Sigmoid colon (tissue), 7 donors: ENCODE data around the gene CALY. TPM values are rescaled to one million over a fixed set of nuclear protein-coding genes. Genes with fewer than 3 reads are reported as not detected.

ENCODE experiments used
- DNase-seq: peaks from one replicate; pipeline ENCODE4 v3.0.0-alpha.2; 2019
- H3K27ac ChIP-seq, 4 donors: fragments of 200-600 bp; sonication (generic); one replicate each; pipeline ENCODE4 v1.5.1; 2016 to 2019; ENCODE audit warnings: mild to moderate bottlenecking in 1 of 4
- H3K27me3 ChIP-seq, 3 donors: fragments of 200-600 bp; sonication (generic); one replicate each; pipeline ENCODE4 v1.5.1; 2019; ENCODE audit warnings: mild to moderate bottlenecking in 1 of 3
- H3K36me3 ChIP-seq, 4 donors: fragments of 200-600 bp; sonication (generic); one replicate each; pipeline ENCODE4 v1.5.1; 2016 to 2019
- H3K4me1 ChIP-seq, 4 donors: fragments of 200-600 bp; sonication (generic); one replicate each; pipeline ENCODE4 v1.5.1; 2017 to 2019
- H3K4me3 ChIP-seq, 4 donors: fragments of 200-600 bp; sonication (generic); one replicate each; pipeline ENCODE4 v1.5.1; 2017 to 2019; ENCODE audit warnings: mild to moderate bottlenecking in 2 of 4, moderate library complexity in 1 of 4
- H3K9me3 ChIP-seq, 4 donors: fragments of 200-600 bp in 3 of 4; sonication (generic) in 3 of 4; one replicate each; pipeline versions ENCODE4 v1.5.1 to v1.6.1; 2013 to 2019
- EP300 ChIP-seq, 4 donors: sonication (generic); formaldehyde crosslinking; IDR thresholded peaks; one replicate each; pipeline ENCODE4 v1.6.1; 2017; ENCODE audit warnings: antibody characterized with exemption in 4 of 4
- POLR2A ChIP-seq, 2 donors: fragments of 450-650 bp; IDR thresholded peaks; one replicate each; pipeline ENCODE4 v1.6.1; 2016; ENCODE audit warnings: antibody characterized with exemption in 2 of 2, mild to moderate bottlenecking in 2 of 2, moderate library complexity in 2 of 2
- POLR2AphosphoS5 ChIP-seq, 4 donors: sonication (generic); formaldehyde crosslinking; IDR thresholded peaks; one replicate each; pipeline ENCODE4 v1.6.1; 2017; ENCODE audit warnings: antibody characterized with exemption in 4 of 4
- WGBS, 2 donors: extraction: QIAGEN DNeasy Blood & Tissue Kit; methylation state at CpG; one replicate each; pipeline ENCODE4 v1.1.7; 2013; 5-methylcytosine and 5-hydroxymethylcytosine counted together
- intact Hi-C: fragments of 100-400 bp; cut with DNase I; formaldehyde crosslinking; loops from one replicate; pipeline ENCODE4 v1.15.1; 2023
- polyA plus RNA-seq, 3 donors: library from polyadenylated mRNA; stranded (reverse); fragments of 200-250 nt; gene quantifications; one replicate each; pipeline ENCODE4 v1.2.3, GENCODE V29; 2013
- total RNA-seq, 4 donors: library from RNA; depleted of rRNA; stranded (reverse); fragments of >200 nt; gene quantifications; one replicate each; pipeline ENCODE4 v1.1.0, GENCODE V29; 2016
- TF ChIP-seq, protein P1 (sequence below), 4 experiments: fragments of 450-650 bp in 3 of 4; fragments of 200-600 bp in 1 of 4; IDR thresholded peaks; one replicate each; pipeline ENCODE4 v1.5.1; 2016 to 2019; ENCODE audit warnings: antibody characterized with exemption in 4 of 4, mild to moderate bottlenecking in 3 of 4, moderate library complexity in 2 of 4
- donor health status: healthy with polysubstance abuse.
- donor health status: Bipolar disorder and iron deficiency.
- donor health status: healthy.

Gene CALY
- total and polyA plus RNA-seq, 7 donors = 1.3 to 6.8 (median 5.0) TPM; not detected in 2

DNA sequence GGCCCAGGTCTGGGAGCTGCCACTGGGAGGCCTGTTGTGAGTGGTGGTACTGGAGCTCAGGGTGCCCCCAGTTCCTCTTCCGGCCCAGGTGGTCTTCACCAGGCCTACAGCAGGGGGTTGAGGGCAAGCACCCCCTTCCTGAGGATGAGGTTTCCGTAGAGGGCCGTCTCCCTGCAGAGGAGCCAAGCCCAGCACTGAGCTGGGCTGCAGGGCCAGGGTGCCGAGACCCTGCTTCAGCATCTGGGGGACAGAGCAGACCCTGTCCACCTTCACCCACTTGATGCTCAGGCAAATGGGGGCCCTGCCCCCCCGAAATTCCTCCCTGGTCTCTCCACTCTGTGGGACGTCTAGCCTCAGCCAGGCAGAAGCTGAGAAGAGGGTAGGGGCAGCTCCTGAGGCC lies 18.6 kb upstream of the CALY start:
- no peaks in the 10 kb centered on the region for H3K36me3 ChIP-seq
- 91 to 92% methylated on average over 6 of the region's 6 CpGs for WGBS, 2 donors
- peak; percentile 55 for DNase-seq

GRCh38 chr10:133354672-133355240 lies 18.1 kb upstream of the CALY start:
- 94 to 95% methylated on average over 14 of the region's 14 CpGs for WGBS, 2 donors
- Histone ChIP-seq H3K9me3 (no peaks in the 10 kb centered on the region), H3K4me1 (peaks cover 0 to 18% (median 16%) of the 10 kb centered on the region in 4 donors), H3K4me3 (no peak overlapping the region), H3K27me3 (peaks cover 3 to 61% (median 27%) of the 10 kb centered on the region in 3 donors), H3K27ac (no peak overlapping the region), H3K36me3 (no peaks in the 10 kb centered on the region)
- DNase-seq = peak; percentile 55
- TF ChIP-seq POLR2A (IDR thresholded peaks at IDR 0.05) = no peak
- no peak for TF ChIP-seq EP300 (IDR thresholded peaks at IDR 0.05)
- TF ChIP-seq, protein P1, sequence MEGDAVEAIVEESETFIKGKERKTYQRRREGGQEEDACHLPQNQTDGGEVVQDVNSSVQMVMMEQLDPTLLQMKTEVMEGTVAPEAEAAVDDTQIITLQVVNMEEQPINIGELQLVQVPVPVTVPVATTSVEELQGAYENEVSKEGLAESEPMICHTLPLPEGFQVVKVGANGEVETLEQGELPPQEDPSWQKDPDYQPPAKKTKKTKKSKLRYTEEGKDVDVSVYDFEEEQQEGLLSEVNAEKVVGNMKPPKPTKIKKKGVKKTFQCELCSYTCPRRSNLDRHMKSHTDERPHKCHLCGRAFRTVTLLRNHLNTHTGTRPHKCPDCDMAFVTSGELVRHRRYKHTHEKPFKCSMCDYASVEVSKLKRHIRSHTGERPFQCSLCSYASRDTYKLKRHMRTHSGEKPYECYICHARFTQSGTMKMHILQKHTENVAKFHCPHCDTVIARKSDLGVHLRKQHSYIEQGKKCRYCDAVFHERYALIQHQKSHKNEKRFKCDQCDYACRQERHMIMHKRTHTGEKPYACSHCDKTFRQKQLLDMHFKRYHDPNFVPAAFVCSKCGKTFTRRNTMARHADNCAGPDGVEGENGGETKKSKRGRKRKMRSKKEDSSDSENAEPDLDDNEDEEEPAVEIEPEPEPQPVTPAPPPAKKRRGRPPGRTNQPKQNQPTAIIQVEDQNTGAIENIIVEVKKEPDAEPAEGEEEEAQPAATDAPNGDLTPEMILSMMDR (IDR thresholded peaks at IDR 0.05) = no peak
- no peak for TF ChIP-seq POLR2AphosphoS5 (IDR thresholded peaks at IDR 0.05)
- intact Hi-C loops = no loop called here

More for the DNA sequence above, 18.6 kb upstream of the CALY start:
- no peak for TF ChIP-seq POLR2AphosphoS5 (IDR thresholded peaks at IDR 0.05)
- no peak for TF ChIP-seq POLR2A (IDR thresholded peaks at IDR 0.05)
- TF ChIP-seq EP300 (IDR thresholded peaks at IDR 0.05) = no peak
- TF ChIP-seq, protein P1 (IDR thresholded peaks at IDR 0.05) = no peak
- Histone ChIP-seq H3K27ac (no peak overlapping the region), H3K27me3 (peaks cover 3 to 56% (median 26%) of the 10 kb centered on the region in 3 donors), H3K4me1 (peaks cover 0 to 18% (median 16%) of the 10 kb centered on the region in 4 donors), H3K9me3 (no peaks in the 10 kb centered on the region), H3K4me3 (no peak overlapping the region)
- intact Hi-C loops = no loop called here

DNA sequence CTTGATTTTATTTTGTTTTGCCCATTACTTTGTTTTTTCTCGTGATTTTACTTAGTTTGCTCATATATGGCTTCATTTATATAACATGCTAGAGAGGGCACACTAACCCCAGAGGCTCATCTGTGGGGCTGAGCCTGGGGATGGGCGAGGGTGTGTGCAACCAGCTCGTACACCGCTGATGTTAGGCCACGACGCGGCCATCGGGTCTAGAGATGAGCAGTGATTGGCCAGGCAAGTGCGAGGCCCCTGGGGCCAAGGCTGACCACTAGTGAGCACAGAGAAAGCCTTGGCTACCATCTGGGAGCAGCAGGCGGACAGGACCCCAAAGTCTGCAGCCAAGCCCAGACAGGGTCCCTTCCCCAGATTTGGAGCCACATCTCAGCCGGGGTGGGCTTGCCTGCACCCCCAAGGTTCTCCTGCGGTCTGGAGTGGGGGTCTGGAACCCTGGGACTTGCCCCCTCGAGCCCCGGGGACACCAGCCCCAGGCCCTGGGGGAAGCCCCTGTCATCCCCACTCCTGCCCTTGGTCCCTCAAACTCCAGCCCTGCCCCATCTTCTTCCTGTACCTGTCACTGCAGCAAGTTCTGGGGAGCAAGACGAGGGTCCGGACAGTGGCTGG lies 17.4 kb upstream of the CALY start:
- peaks cover 0 to 18% (median 16%) of the 10 kb centered on the region in 4 donors for H3K4me1 ChIP-seq
- peaks cover 3 to 68% (median 30%) of the 10 kb centered on the region in 3 donors for H3K27me3 ChIP-seq
- peak; percentile 54 for DNase-seq
- H3K9me3 ChIP-seq = no peaks in the 10 kb centered on the region
- no peaks in the 10 kb centered on the region for H3K36me3 ChIP-seq
- no peak overlapping the region for H3K4me3 ChIP-seq
- WGBS, 2 donors = 86 to 88% methylated on average over 16 of the region's 16 CpGs
- no peak for TF ChIP-seq EP300 (IDR thresholded peaks at IDR 0.05)
- no peak for TF ChIP-seq POLR2AphosphoS5 (IDR thresholded peaks at IDR 0.05)
- TF ChIP-seq POLR2A (IDR thresholded peaks at IDR 0.05) = no peak
- TF ChIP-seq, protein P1 (IDR thresholded peaks at IDR 0.05) = no peak
- no peak overlapping the region for H3K27ac ChIP-seq
- intact Hi-C loops = no loop called here

- Histone ChIP-seq H3K9me3 (no peaks in the 10 kb centered on the region), H3K27me3 (peaks cover 3 to 73% (median 30%) of the 10 kb centered on the region in 3 donors), H3K27ac (no peak overlapping the region), H3K4me1 (peaks cover 0 to 18% (median 16%) of the 10 kb centered on the region in 4 donors), H3K36me3 (no peaks in the 10 kb centered on the region), H3K4me3 (no peak overlapping the region)
- TF ChIP-seq POLR2AphosphoS5 (IDR thresholded peaks at IDR 0.05) (no peak), EP300 (IDR thresholded peaks at IDR 0.05) (no peak), POLR2A (IDR thresholded peaks at IDR 0.05) (no peak)
- 64 to 80% methylated on average over 16 of the region's 16 CpGs for WGBS, 2 donors
- intact Hi-C loops = no loop called here
- DNase-seq = peak; percentile 53
Measured at GRCh38 chr10:133353202-133353959, 16.7 kb upstream of the CALY start.
